ENCODE results near the gene KAT7.

Gene KAT7

GRCh38 chr17:49821466-49821865 lies 33.0 kb downstream of the KAT7 start:
- H4K20me1 ChIP-seq (ENCODE audit: insufficient read depth) = no peaks in the 10 kb centered on the region
- no peak overlapping the region for H2AFZ ChIP-seq (ENCODE audit: low read depth)
- H3K36me3 ChIP-seq (ENCODE audit: insufficient read depth) = peaks cover 30% of the 10 kb centered on the region; the same call in 1 of the 2 replicates
- H3K27me3 ChIP-seq (ENCODE audit: insufficient read depth, low read depth) = no peaks in the 10 kb centered on the region
- no peak overlapping the region for H3K4me3 ChIP-seq (IDR thresholded peaks at IDR 0.05; ENCODE audit: insufficient read depth, low read depth, low read length)
- TF ChIP-seq, protein P1, sequence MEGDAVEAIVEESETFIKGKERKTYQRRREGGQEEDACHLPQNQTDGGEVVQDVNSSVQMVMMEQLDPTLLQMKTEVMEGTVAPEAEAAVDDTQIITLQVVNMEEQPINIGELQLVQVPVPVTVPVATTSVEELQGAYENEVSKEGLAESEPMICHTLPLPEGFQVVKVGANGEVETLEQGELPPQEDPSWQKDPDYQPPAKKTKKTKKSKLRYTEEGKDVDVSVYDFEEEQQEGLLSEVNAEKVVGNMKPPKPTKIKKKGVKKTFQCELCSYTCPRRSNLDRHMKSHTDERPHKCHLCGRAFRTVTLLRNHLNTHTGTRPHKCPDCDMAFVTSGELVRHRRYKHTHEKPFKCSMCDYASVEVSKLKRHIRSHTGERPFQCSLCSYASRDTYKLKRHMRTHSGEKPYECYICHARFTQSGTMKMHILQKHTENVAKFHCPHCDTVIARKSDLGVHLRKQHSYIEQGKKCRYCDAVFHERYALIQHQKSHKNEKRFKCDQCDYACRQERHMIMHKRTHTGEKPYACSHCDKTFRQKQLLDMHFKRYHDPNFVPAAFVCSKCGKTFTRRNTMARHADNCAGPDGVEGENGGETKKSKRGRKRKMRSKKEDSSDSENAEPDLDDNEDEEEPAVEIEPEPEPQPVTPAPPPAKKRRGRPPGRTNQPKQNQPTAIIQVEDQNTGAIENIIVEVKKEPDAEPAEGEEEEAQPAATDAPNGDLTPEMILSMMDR (conservative IDR thresholded peaks at IDR 0.05; ENCODE audit: low read depth, low read length) = no peak
- H3K4me2 ChIP-seq = no peak overlapping the region
- no peak overlapping the region for H3K9ac ChIP-seq
- no peaks in the 10 kb centered on the region for H3K79me2 ChIP-seq (ENCODE audit: insufficient read depth, low read depth)
- H3K4me1 ChIP-seq (ENCODE audit: low read depth, poor library complexity, severe bottlenecking) = peaks cover 60% of the 10 kb centered on the region
- H3K27ac ChIP-seq = no peak overlapping the region

DNA sequence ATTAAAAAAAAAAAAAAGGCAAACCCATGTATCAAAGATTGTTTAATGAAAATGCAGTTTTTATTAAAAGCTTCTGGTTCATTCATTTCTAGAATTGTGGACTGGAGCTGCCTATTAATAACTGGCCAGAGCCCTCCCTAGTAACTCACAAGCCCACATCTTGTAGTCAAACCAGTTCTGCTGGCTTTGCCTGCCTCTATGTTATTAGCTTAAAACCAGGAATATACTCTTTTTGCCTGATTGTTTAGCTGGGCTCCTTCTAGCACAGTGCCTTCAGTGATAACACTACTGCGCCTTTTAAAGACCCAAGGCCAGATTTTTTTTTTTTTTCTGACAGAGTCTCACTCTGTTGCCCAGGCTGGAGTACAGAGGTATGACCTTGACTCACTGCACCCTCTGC lies 33.4 kb downstream of the KAT7 start:
- H2AFZ ChIP-seq (ENCODE audit: low read depth) = no peak overlapping the region
- H3K36me3 ChIP-seq (ENCODE audit: insufficient read depth) = peaks cover 33% of the 10 kb centered on the region; the same call in 1 of the 2 replicates
- H3K79me2 ChIP-seq (ENCODE audit: insufficient read depth, low read depth) = no peaks in the 10 kb centered on the region
- no peaks in the 10 kb centered on the region for H4K20me1 ChIP-seq (ENCODE audit: insufficient read depth)
- no peak overlapping the region for H3K4me3 ChIP-seq (IDR thresholded peaks at IDR 0.05; ENCODE audit: insufficient read depth, low read depth, low read length)
- no peak overlapping the region for H3K9ac ChIP-seq
- H3K27ac ChIP-seq = no peak overlapping the region
- H3K27me3 ChIP-seq (ENCODE audit: insufficient read depth, low read depth) = no peaks in the 10 kb centered on the region
- H3K4me1 ChIP-seq (ENCODE audit: low read depth, poor library complexity, severe bottlenecking) = peaks cover 60% of the 10 kb centered on the region
- TF ChIP-seq, protein P1 (conservative IDR thresholded peaks at IDR 0.05; ENCODE audit: low read depth, low read length) = no peak
- H3K4me2 ChIP-seq = peak overlapping the region; percentile 32; the same call in 1 of the 2 replicates

DNA sequence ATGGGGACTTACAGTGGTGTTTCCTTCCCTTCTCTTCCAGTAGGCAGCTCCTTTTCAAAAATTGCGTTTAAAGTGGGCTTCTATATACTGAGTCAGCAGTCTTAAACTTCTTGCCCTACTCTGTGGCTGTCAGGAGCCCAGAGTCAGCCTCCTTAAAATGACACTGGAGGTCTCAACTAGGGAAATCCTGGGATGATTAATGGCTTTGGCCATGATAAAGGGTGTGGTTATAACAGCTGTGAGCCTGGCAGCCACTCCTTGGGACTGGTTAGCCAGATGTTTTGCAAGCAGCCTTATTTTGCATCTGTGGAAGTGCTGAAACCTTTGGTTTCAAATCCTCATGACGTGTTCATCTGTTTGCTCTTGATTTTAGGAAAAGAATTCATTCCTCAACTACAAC lies 34.3 kb downstream of the KAT7 start:
- Histone ChIP-seq H3K9ac (no peak overlapping the region), H3K4me1 (ENCODE audit: low read depth, poor library complexity, severe bottlenecking) (peaks cover 53% of the 10 kb centered on the region)
- TF ChIP-seq, protein P1 (conservative IDR thresholded peaks at IDR 0.05; ENCODE audit: low read depth, low read length) = no peak

DNA sequence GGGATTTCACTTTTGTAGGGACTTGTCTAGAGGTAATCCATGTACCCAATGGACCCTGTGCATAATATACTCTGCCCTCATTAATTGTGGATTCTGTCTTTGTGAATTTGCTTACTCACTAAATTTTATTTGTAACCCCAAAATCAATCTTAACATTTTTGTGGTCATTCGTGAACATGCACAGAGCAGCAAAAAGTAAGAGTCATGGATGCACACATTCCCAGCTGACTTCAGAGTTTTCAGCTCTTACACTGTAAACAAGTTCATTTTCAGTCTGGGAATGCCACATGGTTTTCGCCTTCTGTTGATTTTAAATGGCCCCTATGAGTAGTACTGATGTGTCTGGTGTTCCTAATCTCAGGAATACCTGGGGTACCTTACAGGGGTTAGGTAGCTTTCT lies 35.1 kb downstream of the KAT7 start:
- H3K27me3 ChIP-seq (ENCODE audit: insufficient read depth, low read depth) = no peaks in the 10 kb centered on the region
- no peaks in the 10 kb centered on the region for H4K20me1 ChIP-seq (ENCODE audit: insufficient read depth)
- H3K4me1 ChIP-seq (ENCODE audit: low read depth, poor library complexity, severe bottlenecking) = peaks cover 48% of the 10 kb centered on the region
- H2AFZ ChIP-seq (ENCODE audit: low read depth) = no peak overlapping the region
- TF ChIP-seq, protein P1 (conservative IDR thresholded peaks at IDR 0.05; ENCODE audit: low read depth, low read length) = no peak
- H3K79me2 ChIP-seq (ENCODE audit: insufficient read depth, low read depth) = no peaks in the 10 kb centered on the region
- peaks cover 32% of the 10 kb centered on the region; the same call in 1 of the 2 replicates for H3K36me3 ChIP-seq (ENCODE audit: insufficient read depth)
- H3K4me3 ChIP-seq (IDR thresholded peaks at IDR 0.05; ENCODE audit: insufficient read depth, low read depth, low read length) = no peak overlapping the region
- peak overlapping the region; percentile 30; the same call in 1 of the 2 replicates for H3K27ac ChIP-seq
- H3K9ac ChIP-seq = no peak overlapping the region
- H3K4me2 ChIP-seq = peak overlapping the region; percentile 32; the same call in 1 of the 2 replicates

More for the DNA sequence above, 34.3 kb downstream of the KAT7 start:
- Histone ChIP-seq H3K4me3 (IDR thresholded peaks at IDR 0.05; ENCODE audit: insufficient read depth, low read depth, low read length) (no peak overlapping the region), H4K20me1 (ENCODE audit: insufficient read depth) (no peaks in the 10 kb centered on the region), H3K27me3 (ENCODE audit: insufficient read depth, low read depth) (no peaks in the 10 kb centered on the region), H2AFZ (ENCODE audit: low read depth) (no peak overlapping the region), H3K36me3 (ENCODE audit: insufficient read depth) (peaks cover 34% of the 10 kb centered on the region; the same call in 1 of the 2 replicates), H3K4me2 (peak overlapping the region; percentile 32; the same call in 1 of the 2 replicates), H3K79me2 (ENCODE audit: insufficient read depth, low read depth) (no peaks in the 10 kb centered on the region), H3K27ac (peak overlapping the region; percentile 30; the same call in 1 of the 2 replicates)
